GM12891 (cell line): ENCODE results near the gene FRZB.

Source experiments
- POLR2A ChIP-seq: IDR thresholded peaks from 2 replicates; pipeline ENCODE4 v1.6.1; 2011; ENCODE audit warnings: low read depth, low read length, control low read depth
- POLR2AphosphoS5 ChIP-seq: IDR thresholded peaks from 2 replicates; pipeline ENCODE4 v1.6.1; 2011; ENCODE audit warnings: low read depth, low read length, control low read depth

DNA sequence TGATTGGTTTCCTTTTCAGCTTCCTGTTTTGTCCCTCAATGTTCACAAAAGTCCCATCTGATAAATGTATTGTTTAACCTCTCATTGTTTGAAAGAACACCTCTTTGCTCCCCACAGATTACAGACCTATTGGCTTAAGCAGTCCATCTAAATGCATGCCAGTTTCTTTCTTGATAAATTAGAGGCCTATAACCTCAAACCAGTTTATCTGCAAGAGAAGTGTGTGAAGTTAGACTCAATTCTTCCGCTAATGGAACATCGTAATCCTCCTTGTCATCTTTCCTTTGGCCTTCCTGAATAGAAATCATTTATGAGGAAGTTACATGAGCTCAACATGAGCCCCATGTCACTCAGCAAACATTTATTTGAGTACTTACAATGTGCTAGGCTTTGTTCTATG lies 74.0 kb downstream of the FRZB start:
- TF ChIP-seq POLR2A (no peak), POLR2AphosphoS5 (no peak)
